HG02840 (cell line): Measurements from ENCODE around the gene C3orf18.
A peak's percentile ranks its signal among the peaks of the same experiment; 100 is the strongest.

Experiments used
- ATAC-seq: cut with Tn5 transposase; IDR thresholded peaks from one replicate; pipeline ENCODE4 v1.9.1; 2021; ENCODE audit warnings: mild to moderate bottlenecking, moderate library complexity, moderate number of reproducible peaks; ENCODE audit not compliant: unreplicated experiment, low FRiP score

C3orf18 gene

GRCh38 chr3:50604110-50604621 lies 36.6 kb upstream of the C3orf18 start:
- ATAC-seq, result no peak

DNA sequence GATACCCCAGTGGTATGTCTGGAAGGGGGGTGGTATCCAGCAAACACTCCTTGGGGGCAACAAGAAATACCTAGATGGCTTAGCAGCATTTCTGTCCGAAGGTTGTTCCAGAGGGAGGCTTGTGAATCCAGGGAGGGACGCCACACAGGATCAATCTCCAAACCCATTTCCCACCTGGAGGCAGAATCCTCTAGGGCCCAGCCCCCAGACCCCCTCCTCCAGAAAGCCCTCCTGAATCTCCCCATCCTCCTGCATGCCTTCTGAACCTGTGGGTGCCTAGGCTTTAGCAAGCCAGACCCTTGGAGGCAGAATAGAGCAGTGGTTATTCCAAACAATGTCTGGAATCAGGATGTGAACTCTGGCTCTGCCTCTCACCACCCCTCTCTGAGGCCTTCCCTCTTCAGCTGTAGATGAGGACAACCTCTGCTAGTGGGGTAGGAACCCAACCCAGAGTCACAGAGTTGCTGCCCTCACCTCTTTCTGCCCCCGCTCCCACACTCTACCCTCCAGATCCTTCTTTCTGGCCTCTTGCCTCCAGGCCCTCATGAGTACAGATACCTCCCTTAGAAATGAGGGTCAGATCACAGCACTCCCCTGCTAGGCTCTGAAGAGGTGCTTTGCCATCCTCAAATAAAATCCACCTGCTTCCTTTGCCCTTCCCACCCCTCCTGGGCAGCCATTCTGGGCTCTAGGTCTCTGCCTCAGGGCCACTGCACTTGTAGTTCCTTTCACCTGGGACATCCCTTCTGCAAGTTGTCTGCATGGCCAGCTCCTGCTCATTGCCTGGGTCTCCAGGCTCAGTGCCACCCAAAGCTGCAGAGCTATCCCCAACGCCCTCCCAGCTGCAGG lies 35.9 kb upstream of the C3orf18 start:
- ATAC-seq, result no peak

- ATAC-seq, result no peak
Observed at GRCh38 chr3:50602595-50603191, 35.1 kb upstream of the C3orf18 start.

GRCh38 chr3:50600841-50601591 lies 33.5 kb upstream of the C3orf18 start:
- ATAC-seq, result no peak

DNA sequence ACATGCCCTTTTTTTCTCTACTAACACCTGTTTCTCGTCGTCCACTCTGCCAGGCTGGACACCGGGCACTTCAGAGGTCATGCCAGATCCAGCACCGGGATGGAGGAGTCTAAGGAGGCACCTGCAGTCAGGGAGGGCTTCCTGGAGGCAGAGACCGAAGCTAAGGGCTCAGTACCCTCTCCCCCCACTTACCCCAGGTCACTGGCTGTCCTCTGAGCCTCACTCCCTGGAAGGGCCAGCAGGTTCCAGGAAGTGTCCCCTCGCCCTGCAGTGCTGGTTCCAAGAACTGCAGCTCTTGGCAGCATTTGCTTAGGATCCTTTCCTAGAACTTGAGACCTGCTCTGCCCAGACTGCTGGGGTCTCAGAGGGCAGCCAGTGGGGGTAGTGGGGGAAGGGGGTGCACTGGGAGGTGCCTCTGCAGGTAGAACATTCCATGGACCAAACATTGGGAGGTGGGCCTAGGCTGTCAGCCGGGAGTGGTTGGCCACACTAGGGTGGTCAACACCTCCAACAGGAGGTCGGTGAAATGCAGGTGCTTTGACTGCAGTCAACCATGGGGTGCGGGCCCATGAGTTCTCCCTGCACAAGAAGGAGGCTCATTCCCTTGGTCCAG lies 32.7 kb upstream of the C3orf18 start:
- ATAC-seq, result no peak

- no peak for ATAC-seq
Observed at GRCh38 chr3:50599716-50600118, 32.2 kb upstream of the C3orf18 start.

GRCh38 chr3:50599115-50599715 lies 31.7 kb upstream of the C3orf18 start:
- ATAC-seq, result no peak

DNA sequence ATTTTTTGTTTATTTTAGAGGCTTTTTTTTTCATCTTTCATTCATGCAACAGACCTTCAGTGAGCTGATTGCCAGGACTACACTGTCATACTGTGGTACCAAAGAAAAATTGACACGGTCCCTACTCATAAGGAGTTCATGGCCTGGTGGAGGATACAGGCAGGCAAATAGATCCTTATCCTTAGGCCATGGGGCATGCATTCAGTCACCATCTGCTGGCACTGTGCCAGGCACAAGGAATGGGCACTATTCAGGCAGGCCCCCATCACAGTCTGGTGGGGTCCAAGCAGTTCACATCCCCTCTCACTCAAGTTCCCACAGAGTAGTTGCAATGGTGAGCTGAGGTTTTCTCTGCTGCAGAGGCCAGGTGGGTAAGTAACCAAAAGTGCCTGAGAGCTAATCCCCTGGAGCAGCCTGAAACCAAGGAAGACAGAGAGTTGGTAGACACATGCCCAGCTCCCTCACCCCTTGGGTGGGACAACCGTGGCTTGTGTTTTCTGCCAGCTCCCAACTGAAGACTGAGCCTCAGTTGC lies 26.8 kb upstream of the C3orf18 start:
- ATAC-seq, result no peak

GRCh38 chr3:50592568-50592967 lies 25.0 kb upstream of the C3orf18 start:
- ATAC-seq, result no peak

GRCh38 chr3:50591196-50591741 lies 23.7 kb upstream of the C3orf18 start:
- peak; percentile 13 for ATAC-seq

DNA sequence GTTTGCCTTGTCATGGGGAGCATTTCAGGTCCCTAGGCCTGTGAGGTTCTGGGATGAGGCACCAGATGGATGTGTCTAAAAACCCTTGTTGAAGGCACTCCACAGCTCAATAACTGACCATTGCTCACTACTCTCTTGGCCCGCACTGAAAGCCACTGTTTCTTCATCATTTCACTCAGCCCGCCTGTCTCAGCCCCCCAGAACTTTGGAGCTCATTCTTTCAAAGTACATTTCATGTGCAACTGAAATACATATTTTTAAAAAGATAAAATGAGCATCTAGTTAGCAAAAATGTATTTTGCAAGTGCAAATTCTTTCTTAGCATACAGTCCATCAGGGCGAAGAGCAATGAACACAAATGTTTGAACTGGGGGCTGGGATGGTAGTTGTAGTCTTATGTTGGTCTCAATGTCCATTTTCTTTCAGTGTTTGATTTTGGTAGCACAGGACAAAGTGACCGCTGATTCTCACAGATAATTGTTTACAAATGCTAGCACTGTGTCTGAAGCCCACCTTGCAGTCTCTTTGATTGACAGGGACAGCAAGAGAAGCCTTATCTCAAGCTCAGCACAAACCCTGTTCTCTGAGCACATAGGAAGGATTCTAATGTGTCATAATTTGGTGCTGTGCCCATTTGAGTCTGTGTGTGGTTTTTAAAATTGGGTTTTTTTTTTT lies 21.3 kb upstream of the C3orf18 start:
- ATAC-seq, result no peak

DNA sequence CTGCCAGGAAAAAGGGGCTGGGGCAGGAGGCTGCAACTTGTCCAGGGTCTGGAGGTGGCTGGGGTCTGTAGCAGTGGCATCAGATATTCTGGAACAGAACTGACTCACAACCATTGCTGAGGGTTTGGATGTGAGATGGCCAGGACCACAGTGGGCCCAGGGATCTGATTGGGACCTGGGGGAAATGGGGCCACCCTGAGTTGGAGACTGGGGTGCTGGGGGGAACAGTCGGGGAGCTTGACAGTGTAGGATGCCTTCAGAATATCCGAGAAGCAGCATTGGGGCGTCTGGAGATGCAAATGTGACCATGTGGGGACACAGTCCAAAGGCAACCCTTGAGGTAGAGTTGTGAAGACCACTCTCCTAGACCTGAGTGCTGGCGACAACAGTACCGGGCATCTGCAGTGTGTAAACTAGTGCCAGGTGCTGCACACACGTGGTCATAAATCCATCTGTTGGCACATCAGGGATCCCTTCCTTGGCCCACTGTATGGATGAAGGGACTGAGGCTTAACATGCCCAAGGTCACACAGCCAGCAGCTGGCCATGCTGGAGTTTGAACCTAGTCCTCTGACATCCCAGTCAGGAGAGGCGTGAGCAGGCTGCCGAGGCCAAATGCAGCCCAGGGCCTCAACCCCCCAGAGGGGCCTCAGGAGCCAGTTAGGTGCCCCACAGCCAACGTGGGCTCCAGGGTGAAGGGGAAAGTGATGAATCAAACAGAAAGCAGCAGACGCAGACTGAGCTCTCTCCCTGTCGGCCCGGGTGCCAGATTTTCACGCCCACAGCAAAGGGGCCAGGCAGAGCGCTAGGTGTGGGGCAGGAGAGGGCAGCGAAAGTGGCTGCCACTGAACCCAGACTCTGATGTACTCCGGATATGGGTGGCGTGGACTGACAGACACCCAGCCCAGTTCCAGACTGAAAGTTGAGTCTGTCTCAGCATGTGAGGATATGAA lies 20.5 kb upstream of the C3orf18 start:
- ATAC-seq, result no peak

GRCh38 chr3:50587373-50587772 lies 19.8 kb upstream of the C3orf18 start:
- no peak for ATAC-seq

GRCh38 chr3:50586763-50587070 lies 19.2 kb upstream of the C3orf18 start:
- no peak for ATAC-seq

GRCh38 chr3:50585919-50586762 lies 18.6 kb upstream of the C3orf18 start:
- ATAC-seq, result no peak

DNA sequence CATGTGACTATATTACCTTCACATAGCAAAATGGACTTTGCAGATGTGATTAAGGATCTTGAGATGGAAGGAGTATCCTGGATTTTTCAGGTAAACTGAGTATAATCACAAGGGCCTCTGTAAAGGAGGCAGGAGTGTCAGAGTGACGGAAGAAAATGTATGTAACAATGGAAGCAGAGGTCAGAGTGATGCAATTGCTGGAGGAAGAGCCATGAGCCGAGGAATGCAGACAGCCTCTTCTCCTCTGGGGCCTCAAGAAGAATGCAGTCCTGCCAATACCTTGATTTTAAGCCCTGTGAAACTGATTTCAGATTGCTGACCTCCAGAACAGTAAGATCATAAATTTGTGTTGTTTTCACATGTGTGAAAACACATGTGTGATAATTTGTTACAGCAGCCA lies 16.8 kb upstream of the C3orf18 start:
- ATAC-seq, result no peak

GRCh38 chr3:50583897-50584296 lies 16.4 kb upstream of the C3orf18 start:
- ATAC-seq, result no peak
